ENCODE results near the gene MOGAT2.

The MOGAT2 gene

GRCh38 chr11:75770102-75770501 lies 52.5 kb downstream of the MOGAT2 start:
- Histone ChIP-seq H3K4me1 (ENCODE audit: control insufficient read depth, insufficient read depth, low read length) (peaks cover 18% of the 10 kb centered on the region), H3K4me3 (ENCODE audit: low read length in 2 of 2) (no peak overlapping the region), H3K9me3 (ENCODE audit: control insufficient read depth in 2 of 2, low read length in 2 of 2) (no peaks in the 10 kb centered on the region), H3K27ac (ENCODE audit: low read length) (no peak overlapping the region), H3K27me3 (ENCODE audit: control insufficient read depth in 1 of 2, insufficient read depth in 2 of 2, low read length in 2 of 2) (no peaks in the 10 kb centered on the region), H3K9ac (ENCODE audit: low read length in 2 of 2) (no peak overlapping the region), H3K36me3 (ENCODE audit: control insufficient read depth in 2 of 2, insufficient read depth in 2 of 2, low read length in 2 of 2) (no peaks in the 10 kb centered on the region)

- Histone ChIP-seq H3K9ac (ENCODE audit: low read length in 2 of 2) (no peak overlapping the region), H3K4me3 (ENCODE audit: low read length in 2 of 2) (no peak overlapping the region), H3K4me1 (ENCODE audit: control insufficient read depth, insufficient read depth, low read length) (peaks cover 18% of the 10 kb centered on the region), H3K9me3 (ENCODE audit: control insufficient read depth in 2 of 2, low read length in 2 of 2) (no peaks in the 10 kb centered on the region), H3K36me3 (ENCODE audit: control insufficient read depth in 2 of 2, insufficient read depth in 2 of 2, low read length in 2 of 2) (no peaks in the 10 kb centered on the region), H3K27me3 (ENCODE audit: control insufficient read depth in 1 of 2, insufficient read depth in 2 of 2, low read length in 2 of 2) (no peaks in the 10 kb centered on the region), H3K27ac (ENCODE audit: low read length) (no peak overlapping the region)
Observed at GRCh38 chr11:75771646-75772410, 54.2 kb downstream of the MOGAT2 start.

GRCh38 chr11:75773595-75774353 lies 56.1 kb downstream of the MOGAT2 start:
- Histone ChIP-seq H3K9ac (ENCODE audit: low read length in 2 of 2) (no peak overlapping the region), H3K27ac (ENCODE audit: low read length) (no peak overlapping the region), H3K36me3 (ENCODE audit: control insufficient read depth in 2 of 2, insufficient read depth in 2 of 2, low read length in 2 of 2) (no peaks in the 10 kb centered on the region), H3K27me3 (ENCODE audit: control insufficient read depth in 1 of 2, insufficient read depth in 2 of 2, low read length in 2 of 2) (no peaks in the 10 kb centered on the region), H3K4me1 (ENCODE audit: control insufficient read depth, insufficient read depth, low read length) (peaks cover 6% of the 10 kb centered on the region), H3K4me3 (ENCODE audit: low read length in 2 of 2) (no peak overlapping the region), H3K9me3 (ENCODE audit: control insufficient read depth in 2 of 2, low read length in 2 of 2) (no peaks in the 10 kb centered on the region)

- no peak overlapping the region for H3K27ac ChIP-seq (ENCODE audit: low read length)
- H3K36me3 ChIP-seq (ENCODE audit: control insufficient read depth in 2 of 2, insufficient read depth in 2 of 2, low read length in 2 of 2) = no peaks in the 10 kb centered on the region
- no peaks in the 10 kb centered on the region for H3K4me1 ChIP-seq (ENCODE audit: control insufficient read depth, insufficient read depth, low read length)
- no peaks in the 10 kb centered on the region for H3K27me3 ChIP-seq (ENCODE audit: control insufficient read depth in 1 of 2, insufficient read depth in 2 of 2, low read length in 2 of 2)
- H3K4me3 ChIP-seq (ENCODE audit: low read length in 2 of 2) = no peak overlapping the region
- no peak overlapping the region for H3K9ac ChIP-seq (ENCODE audit: low read length in 2 of 2)
- no peaks in the 10 kb centered on the region for H3K9me3 ChIP-seq (ENCODE audit: control insufficient read depth in 2 of 2, low read length in 2 of 2)
Observed at GRCh38 chr11:75775056-75775455, 57.4 kb downstream of the MOGAT2 start.

- no peak overlapping the region for H3K9ac ChIP-seq (ENCODE audit: low read length in 2 of 2)
- no peaks in the 10 kb centered on the region for H3K9me3 ChIP-seq (ENCODE audit: control insufficient read depth in 2 of 2, low read length in 2 of 2)
- H3K4me3 ChIP-seq (ENCODE audit: low read length in 2 of 2) = no peak overlapping the region
- no peaks in the 10 kb centered on the region for H3K36me3 ChIP-seq (ENCODE audit: control insufficient read depth in 2 of 2, insufficient read depth in 2 of 2, low read length in 2 of 2)
- H3K4me1 ChIP-seq (ENCODE audit: control insufficient read depth, insufficient read depth, low read length) = no peaks in the 10 kb centered on the region
- H3K27ac ChIP-seq (ENCODE audit: low read length) = no peak overlapping the region
- no peaks in the 10 kb centered on the region for H3K27me3 ChIP-seq (ENCODE audit: control insufficient read depth in 1 of 2, insufficient read depth in 2 of 2, low read length in 2 of 2)
Observed at GRCh38 chr11:75776546-75776945, 58.9 kb downstream of the MOGAT2 start.

- H3K27ac ChIP-seq (ENCODE audit: low read length) = no peak overlapping the region
- H3K9ac ChIP-seq (ENCODE audit: low read length in 2 of 2) = no peak overlapping the region
- no peaks in the 10 kb centered on the region for H3K27me3 ChIP-seq (ENCODE audit: control insufficient read depth in 1 of 2, insufficient read depth in 2 of 2, low read length in 2 of 2)
- no peaks in the 10 kb centered on the region for H3K4me1 ChIP-seq (ENCODE audit: control insufficient read depth, insufficient read depth, low read length)
- H3K9me3 ChIP-seq (ENCODE audit: control insufficient read depth in 2 of 2, low read length in 2 of 2) = no peaks in the 10 kb centered on the region
- H3K4me3 ChIP-seq (ENCODE audit: low read length in 2 of 2) = no peak overlapping the region
- no peaks in the 10 kb centered on the region for H3K36me3 ChIP-seq (ENCODE audit: control insufficient read depth in 2 of 2, insufficient read depth in 2 of 2, low read length in 2 of 2)
Observed at GRCh38 chr11:75777461-75778110, 59.9 kb downstream of the MOGAT2 start.

GRCh38 chr11:75778962-75779361 lies 61.3 kb downstream of the MOGAT2 start:
- no peaks in the 10 kb centered on the region for H3K27me3 ChIP-seq (ENCODE audit: control insufficient read depth in 1 of 2, insufficient read depth in 2 of 2, low read length in 2 of 2)
- no peak overlapping the region for H3K27ac ChIP-seq (ENCODE audit: low read length)
- H3K9ac ChIP-seq (ENCODE audit: low read length in 2 of 2) = no peak overlapping the region
- no peaks in the 10 kb centered on the region for H3K4me1 ChIP-seq (ENCODE audit: control insufficient read depth, insufficient read depth, low read length)
- no peaks in the 10 kb centered on the region for H3K9me3 ChIP-seq (ENCODE audit: control insufficient read depth in 2 of 2, low read length in 2 of 2)
- H3K4me3 ChIP-seq (ENCODE audit: low read length in 2 of 2) = no peak overlapping the region
- H3K36me3 ChIP-seq (ENCODE audit: control insufficient read depth in 2 of 2, insufficient read depth in 2 of 2, low read length in 2 of 2) = no peaks in the 10 kb centered on the region

GRCh38 chr11:75779960-75780359 lies 62.3 kb downstream of the MOGAT2 start:
- H3K4me1 ChIP-seq (ENCODE audit: control insufficient read depth, insufficient read depth, low read length) = no peaks in the 10 kb centered on the region
- no peak overlapping the region for H3K4me3 ChIP-seq (ENCODE audit: low read length in 2 of 2)
- H3K9ac ChIP-seq (ENCODE audit: low read length in 2 of 2) = no peak overlapping the region
- no peaks in the 10 kb centered on the region for H3K9me3 ChIP-seq (ENCODE audit: control insufficient read depth in 2 of 2, low read length in 2 of 2)
- H3K27me3 ChIP-seq (ENCODE audit: control insufficient read depth in 1 of 2, insufficient read depth in 2 of 2, low read length in 2 of 2) = no peaks in the 10 kb centered on the region
- H3K27ac ChIP-seq (ENCODE audit: low read length) = no peak overlapping the region
- H3K36me3 ChIP-seq (ENCODE audit: control insufficient read depth in 2 of 2, insufficient read depth in 2 of 2, low read length in 2 of 2) = no peaks in the 10 kb centered on the region

GRCh38 chr11:75780888-75781287 lies 63.2 kb downstream of the MOGAT2 start:
- Histone ChIP-seq H3K4me1 (ENCODE audit: control insufficient read depth, insufficient read depth, low read length) (no peaks in the 10 kb centered on the region), H3K27ac (ENCODE audit: low read length) (no peak overlapping the region), H3K27me3 (ENCODE audit: control insufficient read depth in 1 of 2, insufficient read depth in 2 of 2, low read length in 2 of 2) (no peaks in the 10 kb centered on the region), H3K4me3 (ENCODE audit: low read length in 2 of 2) (no peak overlapping the region), H3K9ac (ENCODE audit: low read length in 2 of 2) (no peak overlapping the region), H3K36me3 (ENCODE audit: control insufficient read depth in 2 of 2, insufficient read depth in 2 of 2, low read length in 2 of 2) (no peaks in the 10 kb centered on the region), H3K9me3 (ENCODE audit: control insufficient read depth in 2 of 2, low read length in 2 of 2) (no peaks in the 10 kb centered on the region)

- Histone ChIP-seq H3K9ac (ENCODE audit: low read length in 2 of 2) (no peak overlapping the region), H3K9me3 (ENCODE audit: control insufficient read depth in 2 of 2, low read length in 2 of 2) (no peaks in the 10 kb centered on the region), H3K27ac (ENCODE audit: low read length) (no peak overlapping the region), H3K4me3 (ENCODE audit: low read length in 2 of 2) (no peak overlapping the region), H3K4me1 (ENCODE audit: control insufficient read depth, insufficient read depth, low read length) (no peaks in the 10 kb centered on the region), H3K27me3 (ENCODE audit: control insufficient read depth in 1 of 2, insufficient read depth in 2 of 2, low read length in 2 of 2) (no peaks in the 10 kb centered on the region), H3K36me3 (ENCODE audit: control insufficient read depth in 2 of 2, insufficient read depth in 2 of 2, low read length in 2 of 2) (no peaks in the 10 kb centered on the region)
Observed at GRCh38 chr11:75781296-75781695, 63.7 kb downstream of the MOGAT2 start.
